NCI-H146 treated with DMSO at 0.1 percent for 48 hours (cell line): Measurements from ENCODE around the gene OPA3.
A peak's percentile ranks its signal among the peaks of the same experiment; 100 is the strongest.

Source experiments
- DNase-seq: peaks from one replicate; lab custom pipeline; 2025; ENCODE audit not compliant: unreplicated experiment; lab: John Stamatoyannopoulos, UW

Gene OPA3

GRCh38 chr19:45505151-45505995 is 79.2 kb downstream of the OPA3 start:
- no peak for DNase-seq

DNA sequence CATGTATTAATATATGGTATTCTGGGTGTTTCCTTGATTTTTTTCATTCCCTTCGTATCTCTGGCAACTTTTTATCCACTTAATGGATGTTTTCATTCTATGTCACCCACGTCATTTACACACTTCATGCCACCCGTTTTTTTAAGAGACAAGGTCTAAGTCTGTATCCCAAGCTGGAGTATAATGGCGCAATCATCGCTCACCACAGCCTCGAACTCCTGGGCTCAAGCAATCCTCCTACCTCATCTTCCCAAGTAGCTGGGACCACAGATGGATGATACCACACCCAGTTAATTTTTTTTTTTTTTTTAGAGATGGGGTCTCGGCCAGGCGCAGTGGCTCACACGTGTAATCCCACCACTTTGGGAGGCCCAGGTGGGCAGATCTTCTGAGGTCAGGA is 80.7 kb downstream of the OPA3 start:
- no peak for DNase-seq

- DNase-seq, result no peak
Observed at GRCh38 chr19:45502111-45502510, 82.5 kb downstream of the OPA3 start.

DNA sequence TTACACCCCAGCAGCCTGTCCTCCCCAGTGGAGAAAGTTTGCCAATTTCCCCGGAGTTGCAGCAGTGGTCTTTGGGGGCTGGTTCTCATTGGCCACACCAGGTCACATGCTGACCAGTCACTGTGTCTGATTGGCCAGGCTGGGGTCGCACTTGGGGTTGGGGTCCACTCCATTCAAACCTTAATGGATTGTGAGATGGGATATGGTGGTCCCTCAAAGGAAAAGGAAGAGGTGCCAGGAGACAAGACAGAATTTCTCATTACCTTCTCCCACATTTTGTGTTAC is 82.9 kb downstream of the OPA3 start:
- DNase-seq, result no peak

GRCh38 chr19:45500918-45501729 is 83.5 kb downstream of the OPA3 start:
- DNase-seq, result no peak

- peak; percentile 86 for DNase-seq
Observed at GRCh38 chr19:45499196-45500180, 85.1 kb downstream of the OPA3 start.

DNA sequence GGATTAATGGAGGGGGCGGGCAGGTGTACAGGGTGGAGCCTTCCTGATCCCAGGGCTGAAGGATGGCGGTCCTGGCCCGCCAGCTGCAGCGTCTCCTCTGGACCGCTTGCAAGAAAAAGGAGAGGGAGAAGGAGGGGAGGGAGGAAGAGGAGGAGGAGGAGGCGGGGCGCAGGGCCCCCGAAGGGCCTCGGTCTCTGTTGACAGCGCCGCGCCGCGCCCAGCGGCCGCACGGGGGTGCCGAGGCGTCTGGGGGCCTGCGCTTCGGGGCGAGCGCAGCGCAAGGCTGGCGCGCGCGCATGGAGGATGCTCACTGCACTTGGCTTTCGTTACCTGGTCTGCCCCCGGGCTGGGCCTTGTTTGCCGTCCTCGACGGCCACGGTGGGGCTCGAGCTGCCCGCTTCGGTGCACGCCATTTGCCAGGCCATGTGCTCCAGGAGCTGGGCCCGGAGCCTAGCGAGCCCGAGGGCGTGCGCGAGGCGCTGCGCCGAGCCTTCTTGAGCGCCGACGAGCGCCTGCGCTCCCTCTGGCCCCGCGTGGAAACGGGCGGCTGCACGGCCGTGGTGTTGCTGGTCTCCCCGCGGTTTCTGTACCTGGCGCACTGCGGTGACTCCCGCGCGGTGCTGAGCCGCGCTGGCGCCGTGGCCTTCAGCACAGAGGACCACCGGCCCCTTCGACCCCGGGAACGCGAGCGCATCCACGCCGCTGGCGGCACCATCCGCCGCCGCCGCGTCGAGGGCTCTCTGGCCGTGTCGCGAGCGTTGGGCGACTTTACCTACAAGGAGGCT is 86.0 kb downstream of the OPA3 start, which contains the start of gene PPM1N:
TSS of gene PPM1N (plus strand) at position 33 of the 785 bp plus-strand sequence. CDS start at position 63, 30 bp downstream.
- DNase-seq, result peak; percentile 29

DNA sequence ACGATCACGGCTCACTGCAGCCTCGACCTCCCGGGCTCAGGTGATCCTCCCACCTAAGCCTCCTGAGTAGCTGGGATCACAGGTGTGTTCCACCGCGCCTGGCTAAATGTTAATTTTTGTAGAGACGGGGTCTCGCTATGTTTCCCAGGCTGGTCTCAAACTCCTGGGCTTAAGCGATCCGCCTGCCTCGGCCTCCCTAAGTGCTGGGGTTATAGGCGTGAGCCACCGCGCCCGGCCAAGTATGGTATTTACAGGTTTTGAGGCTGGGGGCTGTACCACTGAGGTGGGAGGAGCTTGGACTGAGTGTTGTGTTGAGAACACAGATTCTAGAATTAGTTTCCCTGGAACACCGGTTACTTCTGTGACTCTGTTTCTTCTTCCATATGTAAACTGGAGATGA is 86.8 kb downstream of the OPA3 start:
- peak; percentile 20 for DNase-seq

GRCh38 chr19:45496349-45496953 is 88.2 kb downstream of the OPA3 start:
- peak; percentile 20 for DNase-seq

- no peak for DNase-seq
Observed at GRCh38 chr19:45495178-45495577, 89.4 kb downstream of the OPA3 start.

- DNase-seq, result no peak
Observed at GRCh38 chr19:45494261-45494916, 90.2 kb downstream of the OPA3 start.

DNA sequence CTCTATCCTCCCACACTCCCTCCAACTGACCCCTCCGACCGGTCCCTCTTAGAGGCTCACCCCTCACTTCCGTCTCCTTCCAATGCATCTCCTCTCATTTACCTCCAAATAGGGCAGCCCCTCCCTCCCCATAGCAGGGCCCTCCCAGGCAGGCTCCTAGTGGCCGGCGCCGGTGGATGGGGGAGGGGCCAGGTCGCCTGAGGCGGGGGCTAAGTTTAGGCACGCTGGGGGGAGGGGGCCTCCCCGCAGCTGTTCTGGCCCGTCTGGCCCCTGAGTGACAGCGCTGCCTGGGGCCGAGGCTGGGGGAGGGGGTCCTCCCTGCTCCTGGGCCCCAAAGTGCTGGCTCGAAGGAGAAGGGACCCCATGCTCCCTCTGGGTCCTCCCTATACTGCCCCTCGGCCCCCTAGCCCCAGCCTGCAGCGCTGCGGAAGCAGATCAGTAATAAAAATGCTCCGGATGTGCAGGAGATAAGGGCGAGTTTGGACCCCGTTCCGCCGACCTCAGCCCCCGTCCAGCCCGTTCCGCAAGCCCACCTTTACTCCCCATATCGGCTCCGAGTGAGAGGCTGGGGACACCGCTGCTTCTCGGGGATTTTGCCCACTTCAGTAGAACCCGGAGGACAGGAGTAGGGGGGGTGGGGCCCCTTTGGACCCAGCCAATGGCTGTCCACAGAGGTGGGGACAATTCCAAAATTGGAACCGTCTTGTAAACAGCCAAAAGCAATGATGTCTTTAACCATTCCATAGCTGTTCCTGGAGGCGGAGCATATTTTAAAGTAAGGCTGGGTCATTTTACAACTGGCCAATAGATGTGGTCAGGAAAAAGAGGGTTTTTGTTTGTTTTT is 91.8 kb downstream of the OPA3 start:
- DNase-seq, result no peak

GRCh38 chr19:45492137-45492626 is 92.4 kb downstream of the OPA3 start:
- no peak for DNase-seq

GRCh38 chr19:45489216-45489855 is 95.3 kb downstream of the OPA3 start:
- DNase-seq, result no peak

DNA sequence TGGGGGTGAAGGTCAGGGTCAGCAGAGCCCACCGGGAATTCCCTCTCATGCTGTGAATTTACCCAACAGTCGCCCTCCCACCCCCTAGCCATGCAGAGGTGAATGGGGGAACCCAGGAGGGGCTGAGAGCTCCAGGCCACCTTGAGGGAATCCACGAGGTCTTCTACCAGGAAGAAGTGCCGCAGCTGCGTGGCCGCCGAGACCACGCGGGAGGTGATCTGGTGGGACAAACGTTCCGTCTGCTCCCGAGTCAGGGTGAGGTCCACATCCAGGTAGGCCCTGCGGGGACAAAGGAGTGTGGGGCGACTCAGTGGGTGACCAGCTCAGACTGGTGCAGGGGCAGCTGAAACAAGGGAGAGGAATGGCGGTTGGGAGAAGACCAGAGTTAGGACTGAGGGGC is 95.9 kb downstream of the OPA3 start:
- no peak for DNase-seq

GRCh38 chr19:45485305-45486077 is 99.1 kb downstream of the OPA3 start:
- peak; percentile 85 for DNase-seq
